C4-2B (cell line): Measurements from ENCODE around the gene SLC22A17.

Source experiments
- H3K27ac ChIP-seq: fragments of 450-650 bp; 2 replicates; pipeline ENCODE4 v1.5.1; 2017
- CTCF ChIP-seq: fragments of 450-650 bp; conservative IDR thresholded peaks from 2 replicates; pipeline ENCODE4 v1.5.1; 2017; ENCODE audit warnings: mild to moderate bottlenecking
- ZFX ChIP-seq: fragments of 450-650 bp; IDR thresholded peaks from 2 replicates; pipeline ENCODE4 v1.6.1; 2017

SLC22A17 gene

GRCh38 chr14:23385642-23386265, 33.1 kb upstream of the SLC22A17 start:
- TF ChIP-seq CTCF (no peak), ZFX (no peak)
- H3K27ac ChIP-seq, result no peak overlapping the region

GRCh38 chr14:23385244-23385641, 32.6 kb upstream of the SLC22A17 start:
- no peak overlapping the region for H3K27ac ChIP-seq
- TF ChIP-seq CTCF (no peak), ZFX (no peak)

- no peak overlapping the region for H3K27ac ChIP-seq
- TF ChIP-seq CTCF (no peak), ZFX (no peak)
Observed at GRCh38 chr14:23384364-23385080, 31.8 kb upstream of the SLC22A17 start.

GRCh38 chr14:23382731-23383440, 30.2 kb upstream of the SLC22A17 start:
- H3K27ac ChIP-seq, result no peak overlapping the region
- TF ChIP-seq ZFX, result no peak
- TF ChIP-seq CTCF, result no peak

- TF ChIP-seq CTCF, result no peak
- TF ChIP-seq ZFX, result no peak
- H3K27ac ChIP-seq, result no peak overlapping the region
Observed at GRCh38 chr14:23382276-23382675, 29.6 kb upstream of the SLC22A17 start.

- no peak overlapping the region for H3K27ac ChIP-seq
- TF ChIP-seq ZFX (no peak), CTCF (no peak)
Observed at GRCh38 chr14:23381871-23382270, 29.2 kb upstream of the SLC22A17 start.

GRCh38 chr14:23380976-23381375, 28.3 kb upstream of the SLC22A17 start:
- no peak overlapping the region for H3K27ac ChIP-seq
- TF ChIP-seq ZFX (no peak), CTCF (no peak)
